Measurements from ENCODE around the gene TNS1. TPM values are rescaled to one million over a fixed set of nuclear protein-coding genes. Genes with fewer than 3 reads are reported as not detected.

The TNS1 gene
- total RNA-seq, 2 donors from 2014 or later = 3.3 to 4.2 TPM

- H3K4me1 ChIP-seq (ENCODE audit: control insufficient read depth, insufficient read depth, low read length) = peaks cover 13% of the 10 kb centered on the region
- H3K9me3 ChIP-seq (ENCODE audit: control insufficient read depth, low read length) = no peaks in the 10 kb centered on the region
- Mint-ChIP-seq H3K36me3 (ENCODE audit: low read depth) (no peaks in the 10 kb centered on the region), H3K4me1 (peaks cover 25% of the 10 kb centered on the region), H3K27me3 (ENCODE audit: insufficient read depth) (peaks cover 7% of the 10 kb centered on the region), H3K4me3 (no peak overlapping the region), H3K27ac (no peak overlapping the region), H3K9me3 (no peaks in the 10 kb centered on the region)
- WGBS, 2 experiments (ENCODE audit: insufficient coverage in 1 of 2, insufficient read length in 1 of 2) = 35 to 42% methylated on average over 12 to 20 of the region's 20 CpGs
- no peak overlapping the region for H3K9ac ChIP-seq (ENCODE audit: extremely low read depth, low read length, poor library complexity, severe bottlenecking)
- TF ChIP-seq CTCF (conservative IDR thresholded peaks at IDR 0.05) = peak; percentile 75
- H3K27ac ChIP-seq (ENCODE audit: low read depth, low read length) = no peak overlapping the region
- H3K36me3 ChIP-seq (ENCODE audit: control insufficient read depth, insufficient read depth, low read length) = no peaks in the 10 kb centered on the region
- no peaks in the 10 kb centered on the region for H3K27me3 ChIP-seq (ENCODE audit: control insufficient read depth, insufficient read depth, low read length, poor library complexity, severe bottlenecking)
- H3K4me3 ChIP-seq (ENCODE audit: low read length) = no peak overlapping the region
- DNase-seq = peak; percentile 84
Observed at GRCh38 chr2:217918308-217919024, 84.3 kb downstream of the TNS1 start.

GRCh38 chr2:217916504-217917254 lies 86.1 kb downstream of the TNS1 start:
- H3K9me3 ChIP-seq (ENCODE audit: control insufficient read depth, low read length) = no peaks in the 10 kb centered on the region
- no peaks in the 10 kb centered on the region for H3K27me3 ChIP-seq (ENCODE audit: control insufficient read depth, insufficient read depth, low read length, poor library complexity, severe bottlenecking)
- H3K4me3 ChIP-seq (ENCODE audit: low read length) = no peak overlapping the region
- no peak for DNase-seq
- H3K27me3 Mint-ChIP-seq (ENCODE audit: insufficient read depth) = peaks cover 12% of the 10 kb centered on the region
- no peaks in the 10 kb centered on the region for H3K36me3 Mint-ChIP-seq (ENCODE audit: low read depth)
- WGBS, 2 experiments (ENCODE audit: insufficient coverage in 1 of 2, insufficient read length in 1 of 2) = 89 to 96% methylated on average over 3 to 10 of the region's 10 CpGs
- H3K27ac ChIP-seq (ENCODE audit: low read depth, low read length) = no peak overlapping the region
- no peak for TF ChIP-seq CTCF (conservative IDR thresholded peaks at IDR 0.05)
- H3K9me3 Mint-ChIP-seq = no peaks in the 10 kb centered on the region
- H3K4me1 ChIP-seq (ENCODE audit: control insufficient read depth, insufficient read depth, low read length) = peaks cover 7% of the 10 kb centered on the region
- no peak overlapping the region for H3K9ac ChIP-seq (ENCODE audit: extremely low read depth, low read length, poor library complexity, severe bottlenecking)
- H3K36me3 ChIP-seq (ENCODE audit: control insufficient read depth, insufficient read depth, low read length) = no peaks in the 10 kb centered on the region
- H3K27ac Mint-ChIP-seq = no peak overlapping the region
- no peak overlapping the region for H3K4me3 Mint-ChIP-seq
- H3K4me1 Mint-ChIP-seq = peaks cover 31% of the 10 kb centered on the region

GRCh38 chr2:217915706-217916105 lies 87.1 kb downstream of the TNS1 start:
- H3K36me3 Mint-ChIP-seq (ENCODE audit: low read depth) = no peaks in the 10 kb centered on the region
- no peak overlapping the region for H3K27ac Mint-ChIP-seq
- Histone ChIP-seq H3K27me3 (ENCODE audit: control insufficient read depth, insufficient read depth, low read length, poor library complexity, severe bottlenecking) (no peaks in the 10 kb centered on the region), H3K27ac (ENCODE audit: low read depth, low read length) (no peak overlapping the region), H3K36me3 (ENCODE audit: control insufficient read depth, insufficient read depth, low read length) (no peaks in the 10 kb centered on the region), H3K9me3 (ENCODE audit: control insufficient read depth, low read length) (no peaks in the 10 kb centered on the region), H3K9ac (ENCODE audit: extremely low read depth, low read length, poor library complexity, severe bottlenecking) (no peak overlapping the region), H3K4me3 (ENCODE audit: low read length) (no peak overlapping the region), H3K4me1 (ENCODE audit: control insufficient read depth, insufficient read depth, low read length) (no peaks in the 10 kb centered on the region)
- 84 to 86% methylated on average over 5 of the region's 5 CpGs for WGBS, 2 experiments (ENCODE audit: insufficient coverage in 1 of 2, insufficient read length in 1 of 2)
- TF ChIP-seq CTCF (conservative IDR thresholded peaks at IDR 0.05) = no peak
- DNase-seq = no peak
- no peak overlapping the region for H3K4me3 Mint-ChIP-seq
- no peaks in the 10 kb centered on the region for H3K9me3 Mint-ChIP-seq
- H3K4me1 Mint-ChIP-seq = peaks cover 31% of the 10 kb centered on the region
- H3K27me3 Mint-ChIP-seq (ENCODE audit: insufficient read depth) = peaks cover 12% of the 10 kb centered on the region
